HEK293 (cell line): ENCODE results near the gene FAM89B.

Source experiments
- CTCF ChIA-PET: fragments of 350-600 bp; formaldehyde crosslinking; extraction: SDS; loops from one replicate; lab custom pipeline; 2021; ENCODE audit warnings: antibody characterized with exemption; lab: Yijun Ruan, JAX
- POLR2A ChIA-PET: fragments of 300-600 bp; formaldehyde crosslinking; extraction: SDS; loops from one replicate; lab custom pipeline; 2020; ENCODE audit warnings: antibody characterized with exemption, inconsistent platforms; lab: Yijun Ruan, JAX
- H3K27ac ChIP-seq: fragments of 200-500 bp; sonication (Bioruptor generic); 2 replicates; pipeline ENCODE4 v1.5.1; 2014; ENCODE audit warnings: low read depth, low read length, control low read depth, inconsistent platforms; ENCODE audit errors: extremely low read depth
- H3K36me3 ChIP-seq, 2 experiments: fragments of 200-500 bp in 1 of 2; sonication (Bioruptor generic) in 1 of 2; 1 replicate in 1 of 2; 2 replicates in 1 of 2; pipeline ENCODE4 v1.5.1; 2014 to 2017; ENCODE audit warnings: inconsistent platforms in 2 of 2, low read length in 2 of 2; ENCODE audit not compliant: control insufficient read depth in 2 of 2, insufficient read depth in 1 of 2
- H3K4me1 ChIP-seq: fragments of 200-500 bp; sonication (Bioruptor generic); 2 replicates; pipeline ENCODE4 v1.5.1; 2014; ENCODE audit warnings: mild to moderate bottlenecking, low read length, inconsistent platforms; ENCODE audit not compliant: control insufficient read depth, insufficient read depth
- H3K4me3 ChIP-seq: 2 replicates; pipeline ENCODE4 v1.5.1; 2011; ENCODE audit warnings: low read depth, mild to moderate bottlenecking, control low read depth, low read length, moderate library complexity
- H3K9me3 ChIP-seq: fragments of 200-500 bp; sonication (Bioruptor generic); 2 replicates; pipeline ENCODE4 v1.5.1; 2014; ENCODE audit warnings: low read depth, low read length, inconsistent platforms; ENCODE audit not compliant: control insufficient read depth, insufficient read depth
- GLI4 ChIP-seq: fragments of 450-650 bp; formaldehyde crosslinking; IDR thresholded peaks from 2 replicates; pipeline ENCODE4 v1.5.1; 2016; ENCODE audit warnings: missing biosample characterization, missing genetic modification characterization
- IKZF3 ChIP-seq: fragments of 450-650 bp; IDR thresholded peaks from 2 replicates; pipeline ENCODE4 v1.5.0; 2018; ENCODE audit warnings: missing biosample characterization, mild to moderate bottlenecking, missing genetic modification characterization, moderate library complexity
- KLF10 ChIP-seq: fragments of 450-650 bp; IDR thresholded peaks from 2 replicates; pipeline ENCODE4 v1.5.1; 2018; ENCODE audit warnings: missing biosample characterization, mild to moderate bottlenecking, missing genetic modification characterization
- KLF7 ChIP-seq: fragments of 450-650 bp; formaldehyde crosslinking; IDR thresholded peaks from 2 replicates; pipeline ENCODE4 v1.5.1; 2016; ENCODE audit warnings: missing biosample characterization, missing genetic modification characterization, borderline replicate concordance
- KLF8 ChIP-seq: fragments of 450-650 bp; formaldehyde crosslinking; IDR thresholded peaks from 2 replicates; pipeline ENCODE4 v1.5.1; 2016; ENCODE audit warnings: missing biosample characterization, missing genetic modification characterization
- SP7 ChIP-seq: fragments of 450-650 bp; formaldehyde crosslinking; IDR thresholded peaks from 2 replicates; pipeline ENCODE4 v1.5.1; 2016; ENCODE audit warnings: missing biosample characterization, missing genetic modification characterization
- TCF7L2 ChIP-seq: IDR thresholded peaks from 2 replicates; pipeline ENCODE4 v1.6.1; 2011; ENCODE audit warnings: low read depth, mild to moderate bottlenecking, inconsistent platforms, low read length, moderate library complexity, borderline replicate concordance
- WT1 ChIP-seq: fragments of 450-650 bp; formaldehyde crosslinking; IDR thresholded peaks from 2 replicates; pipeline ENCODE4 v1.5.1; 2016; ENCODE audit warnings: missing biosample characterization, missing genetic modification characterization
- ZBTB17 ChIP-seq: fragments of 450-650 bp; formaldehyde crosslinking; IDR thresholded peaks from 2 replicates; pipeline ENCODE4 v1.5.1; 2016; ENCODE audit warnings: missing biosample characterization, missing genetic modification characterization
- ZBTB48 ChIP-seq: fragments of 450-650 bp; formaldehyde crosslinking; IDR thresholded peaks from 2 replicates; pipeline ENCODE4 v1.5.1; 2016; ENCODE audit warnings: missing biosample characterization, missing genetic modification characterization
- ZNF202 ChIP-seq: fragments of 450-650 bp; formaldehyde crosslinking; IDR thresholded peaks from 2 replicates; pipeline ENCODE4 v1.5.1; 2016; ENCODE audit warnings: missing biosample characterization, missing genetic modification characterization, borderline replicate concordance
- ZNF24 ChIP-seq: fragments of 450-650 bp; formaldehyde crosslinking; IDR thresholded peaks from 2 replicates; pipeline ENCODE4 v1.5.1; 2016; ENCODE audit warnings: missing biosample characterization, missing genetic modification characterization
- ZNF311 ChIP-seq: fragments of 450-650 bp; formaldehyde crosslinking; IDR thresholded peaks from 2 replicates; pipeline ENCODE4 v1.5.1; 2017; ENCODE audit warnings: missing biosample characterization, missing genetic modification characterization, borderline replicate concordance
- ZNF335 ChIP-seq: fragments of 450-650 bp; formaldehyde crosslinking; conservative IDR thresholded peaks from 2 replicates; pipeline ENCODE4 v1.5.1; 2016; ENCODE audit warnings: missing biosample characterization, missing genetic modification characterization
- ZNF530 ChIP-seq: fragments of 450-650 bp; formaldehyde crosslinking; IDR thresholded peaks from 2 replicates; pipeline ENCODE4 v1.5.1; 2016; ENCODE audit warnings: low read depth, missing biosample characterization, missing genetic modification characterization
- ZNF549 ChIP-seq: fragments of 450-650 bp; IDR thresholded peaks from 2 replicates; pipeline ENCODE4 v1.5.1; 2018; ENCODE audit warnings: missing biosample characterization, missing genetic modification characterization, mild to moderate bottlenecking, inconsistent platforms, moderate library complexity
- ZNF600 ChIP-seq: fragments of 450-650 bp; formaldehyde crosslinking; IDR thresholded peaks from 2 replicates; pipeline ENCODE4 v1.5.1; 2016; ENCODE audit warnings: missing biosample characterization, missing genetic modification characterization
- ZNF837 ChIP-seq: fragments of 450-650 bp; formaldehyde crosslinking; IDR thresholded peaks from 2 replicates; pipeline ENCODE4 v1.5.1; 2016; ENCODE audit warnings: missing biosample characterization, missing genetic modification characterization
- TF ChIP-seq, protein P1 (sequence below): fragments of 450-650 bp; formaldehyde crosslinking; IDR thresholded peaks from 2 replicates; pipeline ENCODE4; 2016; ENCODE audit warnings: missing biosample characterization, missing genetic modification characterization
- TF ChIP-seq, protein P2 (sequence below): fragments of 450-650 bp; formaldehyde crosslinking; IDR thresholded peaks from 2 replicates; pipeline ENCODE4 v1.5.1; 2016; ENCODE audit warnings: missing biosample characterization, missing genetic modification characterization
- TF ChIP-seq, protein P3 (sequence below): fragments of 450-650 bp; formaldehyde crosslinking; IDR thresholded peaks from 2 replicates; pipeline ENCODE4 v1.5.1; 2016; ENCODE audit warnings: missing biosample characterization, missing genetic modification characterization
- TF ChIP-seq, protein P4 (sequence below): fragments of 450-650 bp; formaldehyde crosslinking; IDR thresholded peaks from 2 replicates; pipeline ENCODE4 v1.5.1; 2016; ENCODE audit warnings: missing biosample characterization, missing genetic modification characterization

Gene FAM89B

DNA sequence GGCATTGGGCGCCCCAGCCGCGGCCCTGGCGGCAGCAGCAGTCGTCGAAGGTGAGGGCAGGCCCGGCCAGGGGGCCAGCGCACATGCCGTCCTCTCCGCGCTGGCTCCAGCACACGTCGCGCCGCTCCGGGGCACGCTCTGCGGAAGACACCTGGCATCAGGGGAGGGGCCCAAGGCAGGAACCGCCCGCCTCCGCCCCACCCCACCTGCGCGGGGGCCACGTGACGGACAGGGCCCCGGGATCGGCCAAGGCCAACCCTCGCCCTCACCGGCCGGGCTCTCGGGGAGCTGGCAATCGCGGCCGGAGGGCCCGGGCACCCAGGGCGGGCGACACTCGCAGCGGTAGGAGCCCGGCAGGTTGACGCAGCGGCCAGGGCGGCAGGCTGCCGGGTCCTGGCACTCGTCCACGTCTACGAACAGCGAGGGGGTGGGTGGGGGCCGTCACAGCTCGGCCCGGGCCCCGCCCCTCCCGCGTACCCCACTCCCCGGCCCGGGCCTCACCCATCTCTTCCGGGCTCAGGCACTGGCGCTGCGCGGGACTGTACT lies 32.5 kb upstream of the FAM89B start:
- Histone ChIP-seq H3K36me3 (peaks cover 0 to 83% of the 10 kb centered on the region in 2 experiments; a peak in 2 of 3 replicates), H3K9me3 (no peaks in the 10 kb centered on the region), H3K27ac (peak overlapping the region; percentile 69; the same call in 1 of the 2 replicates), H3K4me3 (peak overlapping the region; percentile 47), H3K4me1 (peaks cover 3% of the 10 kb centered on the region; the same call in 1 of the 2 replicates)
- ChIA-PET CTCF (interaction anchor here (0.7 to 4.5 kb wide), 13 partner anchors 10 to 313 kb away, joined by 3 to 133 read pairs (median 11); partner anchors contain the start of genes FAM89B, KAT5, SCYL1 and ZNRD2), POLR2A (interaction anchor here (0.6 to 2.6 kb wide), 15 partner anchors 9 to 278 kb away, joined by 3 to 39 read pairs (median 9); partner anchors contain the start of genes FAM89B, MALAT1, MAP3K11 and NEAT1)
- TF ChIP-seq ZNF837 (tag by site-specific recombination), result no peak
- TF ChIP-seq ZNF24 (tag by site-specific recombination), result no peak
- TF ChIP-seq ZNF311 (tag by site-specific recombination), result no peak
- TF ChIP-seq, all 188 proteins: peak for 0

DNA sequence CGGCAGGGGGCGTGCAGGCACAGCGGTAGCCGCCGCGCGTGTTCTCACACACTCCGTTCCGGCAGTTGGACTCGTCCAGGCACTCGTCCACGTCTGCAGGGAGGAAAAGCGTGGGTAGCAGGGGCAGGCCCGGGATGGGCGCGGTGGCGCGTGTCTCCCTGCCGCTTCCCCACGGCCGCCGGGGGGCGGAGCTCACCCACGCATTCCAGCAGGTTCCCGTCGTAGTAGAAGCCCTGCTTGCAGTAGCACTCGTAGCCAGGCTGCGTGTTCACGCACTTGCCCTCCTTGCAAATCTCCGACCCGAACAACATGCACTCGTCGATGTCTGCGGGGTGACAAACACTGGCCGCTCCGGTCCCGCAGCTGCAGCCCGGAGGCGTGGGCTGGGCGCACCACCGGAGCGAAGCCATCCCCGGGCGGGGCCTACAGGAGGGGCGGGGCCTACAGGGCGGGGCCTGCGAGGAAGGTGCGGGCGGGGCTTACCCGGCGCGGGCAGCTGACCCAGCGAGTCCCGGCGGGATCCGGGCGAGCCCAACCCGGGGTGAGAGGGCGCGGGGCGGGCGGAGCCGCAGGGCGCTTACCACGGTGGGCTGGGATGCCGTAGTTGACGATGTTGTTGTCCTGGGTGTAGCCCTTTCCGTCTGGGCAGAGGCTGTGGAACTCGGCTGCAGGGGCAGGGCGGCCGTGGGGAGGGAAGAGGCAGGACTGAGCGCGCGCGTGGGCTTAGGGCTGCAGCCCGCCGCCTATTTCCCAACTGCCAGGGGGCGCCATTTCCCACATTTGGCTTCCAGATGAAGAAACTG lies 31.8 kb upstream of the FAM89B start:
- Histone ChIP-seq H3K27ac (peak overlapping the region; percentile 69; the same call in 1 of the 2 replicates), H3K4me1 (peaks cover 3% of the 10 kb centered on the region; the same call in 1 of the 2 replicates), H3K4me3 (peak overlapping the region; percentile 47), H3K36me3 (peaks cover 0 to 82% of the 10 kb centered on the region in 2 experiments; a peak in 2 of 3 replicates), H3K9me3 (no peaks in the 10 kb centered on the region)
- ChIA-PET CTCF (interaction anchor here (0.6 to 4.5 kb wide), 31 partner anchors 11 to 512 kb away, joined by 3 to 133 read pairs (median 4); partner anchors contain the start of genes FAM89B, KAT5, PCNX3 and SCYL1), POLR2A (interaction anchor here (0.5 to 2.6 kb wide), 18 partner anchors 9 to 507 kb away, joined by 3 to 39 read pairs (median 8); partner anchors contain the start of genes FAM89B, MALAT1, MAP3K11 and NEAT1)
- TF ChIP-seq ZNF335 (tag by site-specific recombination) (peak; percentile 58), KLF8 (peak; percentile 83; the same call in 1 of the 2 replicates), KLF7 (tag by site-specific recombination) (peak; percentile 55; the same call in 1 of the 2 replicates), GLI4 (tag by site-specific recombination) (no peak), IKZF3 (tag by site-specific recombination) (peak; percentile 61; the same call in 1 of the 2 replicates), ZNF600 (tag by site-specific recombination) (peak; percentile 81), ZNF549 (tag by site-specific recombination) (no peak), WT1 (tag by site-specific recombination) (peak; percentile 48), KLF10 (tag by site-specific recombination) (peak; percentile 29; the same call in 1 of the 2 replicates), SP7 (tag by site-specific recombination) (peak; percentile 77; the same call in 1 of the 2 replicates), ZBTB48 (tag by site-specific recombination) (peak; percentile 56; the same call in 1 of the 2 replicates), TCF7L2 (no peak), ZBTB17 (tag by site-specific recombination) (0 out of 2 replicates have a peak, but pooled peaks have one; percentile 41), ZNF202 (tag by site-specific recombination) (no peak), ZNF530 (tag by site-specific recombination) (no peak)
- TF ChIP-seq, protein P1, sequence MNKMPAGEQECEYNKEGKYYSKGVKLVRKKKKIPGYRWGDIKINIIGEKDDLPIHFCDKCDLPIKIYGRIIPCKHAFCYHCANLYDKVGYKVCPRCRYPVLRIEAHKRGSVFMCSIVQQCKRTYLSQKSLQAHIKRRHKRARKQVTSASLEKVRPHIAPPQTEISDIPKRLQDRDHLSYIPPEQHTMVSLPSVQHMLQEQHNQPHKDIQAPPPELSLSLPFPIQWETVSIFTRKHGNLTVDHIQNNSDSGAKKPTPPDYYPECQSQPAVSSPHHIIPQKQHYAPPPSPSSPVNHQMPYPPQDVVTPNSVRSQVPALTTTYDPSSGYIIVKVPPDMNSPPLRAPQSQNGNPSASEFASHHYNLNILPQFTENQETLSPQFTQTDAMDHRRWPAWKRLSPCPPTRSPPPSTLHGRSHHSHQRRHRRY (tag by site-specific recombination), result no peak
- TF ChIP-seq, protein P2, sequence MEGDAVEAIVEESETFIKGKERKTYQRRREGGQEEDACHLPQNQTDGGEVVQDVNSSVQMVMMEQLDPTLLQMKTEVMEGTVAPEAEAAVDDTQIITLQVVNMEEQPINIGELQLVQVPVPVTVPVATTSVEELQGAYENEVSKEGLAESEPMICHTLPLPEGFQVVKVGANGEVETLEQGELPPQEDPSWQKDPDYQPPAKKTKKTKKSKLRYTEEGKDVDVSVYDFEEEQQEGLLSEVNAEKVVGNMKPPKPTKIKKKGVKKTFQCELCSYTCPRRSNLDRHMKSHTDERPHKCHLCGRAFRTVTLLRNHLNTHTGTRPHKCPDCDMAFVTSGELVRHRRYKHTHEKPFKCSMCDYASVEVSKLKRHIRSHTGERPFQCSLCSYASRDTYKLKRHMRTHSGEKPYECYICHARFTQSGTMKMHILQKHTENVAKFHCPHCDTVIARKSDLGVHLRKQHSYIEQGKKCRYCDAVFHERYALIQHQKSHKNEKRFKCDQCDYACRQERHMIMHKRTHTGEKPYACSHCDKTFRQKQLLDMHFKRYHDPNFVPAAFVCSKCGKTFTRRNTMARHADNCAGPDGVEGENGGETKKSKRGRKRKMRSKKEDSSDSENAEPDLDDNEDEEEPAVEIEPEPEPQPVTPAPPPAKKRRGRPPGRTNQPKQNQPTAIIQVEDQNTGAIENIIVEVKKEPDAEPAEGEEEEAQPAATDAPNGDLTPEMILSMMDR (tag by site-specific recombination), result peak; percentile 81
- TF ChIP-seq, protein P3, sequence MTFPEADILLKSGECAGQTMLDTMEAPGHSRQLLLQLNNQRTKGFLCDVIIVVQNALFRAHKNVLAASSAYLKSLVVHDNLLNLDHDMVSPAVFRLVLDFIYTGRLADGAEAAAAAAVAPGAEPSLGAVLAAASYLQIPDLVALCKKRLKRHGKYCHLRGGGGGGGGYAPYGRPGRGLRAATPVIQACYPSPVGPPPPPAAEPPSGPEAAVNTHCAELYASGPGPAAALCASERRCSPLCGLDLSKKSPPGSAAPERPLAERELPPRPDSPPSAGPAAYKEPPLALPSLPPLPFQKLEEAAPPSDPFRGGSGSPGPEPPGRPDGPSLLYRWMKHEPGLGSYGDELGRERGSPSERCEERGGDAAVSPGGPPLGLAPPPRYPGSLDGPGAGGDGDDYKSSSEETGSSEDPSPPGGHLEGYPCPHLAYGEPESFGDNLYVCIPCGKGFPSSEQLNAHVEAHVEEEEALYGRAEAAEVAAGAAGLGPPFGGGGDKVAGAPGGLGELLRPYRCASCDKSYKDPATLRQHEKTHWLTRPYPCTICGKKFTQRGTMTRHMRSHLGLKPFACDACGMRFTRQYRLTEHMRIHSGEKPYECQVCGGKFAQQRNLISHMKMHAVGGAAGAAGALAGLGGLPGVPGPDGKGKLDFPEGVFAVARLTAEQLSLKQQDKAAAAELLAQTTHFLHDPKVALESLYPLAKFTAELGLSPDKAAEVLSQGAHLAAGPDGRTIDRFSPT (tag by site-specific recombination), result peak; percentile 88
- TF ChIP-seq, protein P4, sequence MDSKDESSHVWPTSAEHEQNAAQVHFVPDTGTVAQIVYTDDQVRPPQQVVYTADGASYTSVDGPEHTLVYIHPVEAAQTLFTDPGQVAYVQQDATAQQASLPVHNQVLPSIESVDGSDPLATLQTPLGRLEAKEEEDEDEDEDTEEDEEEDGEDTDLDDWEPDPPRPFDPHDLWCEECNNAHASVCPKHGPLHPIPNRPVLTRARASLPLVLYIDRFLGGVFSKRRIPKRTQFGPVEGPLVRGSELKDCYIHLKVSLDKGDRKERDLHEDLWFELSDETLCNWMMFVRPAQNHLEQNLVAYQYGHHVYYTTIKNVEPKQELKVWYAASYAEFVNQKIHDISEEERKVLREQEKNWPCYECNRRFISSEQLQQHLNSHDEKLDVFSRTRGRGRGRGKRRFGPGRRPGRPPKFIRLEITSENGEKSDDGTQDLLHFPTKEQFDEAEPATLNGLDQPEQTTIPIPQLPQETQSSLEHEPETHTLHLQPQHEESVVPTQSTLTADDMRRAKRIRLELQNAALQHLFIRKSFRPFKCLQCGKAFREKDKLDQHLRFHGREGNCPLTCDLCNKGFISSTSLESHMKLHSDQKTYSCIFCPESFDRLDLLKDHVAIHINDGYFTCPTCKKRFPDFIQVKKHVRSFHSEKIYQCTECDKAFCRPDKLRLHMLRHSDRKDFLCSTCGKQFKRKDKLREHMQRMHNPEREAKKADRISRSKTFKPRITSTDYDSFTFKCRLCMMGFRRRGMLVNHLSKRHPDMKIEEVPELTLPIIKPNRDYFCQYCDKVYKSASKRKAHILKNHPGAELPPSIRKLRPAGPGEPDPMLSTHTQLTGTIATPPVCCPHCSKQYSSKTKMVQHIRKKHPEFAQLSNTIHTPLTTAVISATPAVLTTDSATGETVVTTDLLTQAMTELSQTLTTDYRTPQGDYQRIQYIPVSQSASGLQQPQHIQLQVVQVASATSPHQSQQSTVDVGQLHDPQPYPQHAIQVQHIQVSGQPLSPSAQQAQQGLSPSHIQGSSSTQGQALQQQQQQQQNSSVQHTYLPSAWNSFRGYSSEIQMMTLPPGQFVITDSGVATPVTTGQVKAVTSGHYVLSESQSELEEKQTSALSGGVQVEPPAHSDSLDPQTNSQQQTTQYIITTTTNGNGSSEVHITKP (tag by site-specific recombination), result 0 out of 2 replicates have a peak, but pooled peaks have one; percentile 81
